GM19328 (cell line): ENCODE measurements around the gene SEL1L3.
"Not testable (repeated sequence)": the region's sequence is repeated elsewhere in the genome, so short reads cannot be mapped to it uniquely, and the experiment has no call there.

Source experiments
- ATAC-seq: cut with Tn5 transposase; IDR thresholded peaks from one replicate; pipeline ENCODE4 v1.9.1; 2021; ENCODE audit warnings: mild to moderate bottlenecking, moderate library complexity; ENCODE audit not compliant: unreplicated experiment

SEL1L3 gene

GRCh38 chr4:25862411-25863346, at the start of gene SEL1L3:
Gene SEL1L3, minus strand, starts transcription at chr4:25862988. Its CDS starts 152 bp downstream, at chr4:25862836.
- peak; percentile 37 for ATAC-seq

- no peak for ATAC-seq
Observed at GRCh38 chr4:25911356-25911755, 48.6 kb upstream of the SEL1L3 start.

DNA sequence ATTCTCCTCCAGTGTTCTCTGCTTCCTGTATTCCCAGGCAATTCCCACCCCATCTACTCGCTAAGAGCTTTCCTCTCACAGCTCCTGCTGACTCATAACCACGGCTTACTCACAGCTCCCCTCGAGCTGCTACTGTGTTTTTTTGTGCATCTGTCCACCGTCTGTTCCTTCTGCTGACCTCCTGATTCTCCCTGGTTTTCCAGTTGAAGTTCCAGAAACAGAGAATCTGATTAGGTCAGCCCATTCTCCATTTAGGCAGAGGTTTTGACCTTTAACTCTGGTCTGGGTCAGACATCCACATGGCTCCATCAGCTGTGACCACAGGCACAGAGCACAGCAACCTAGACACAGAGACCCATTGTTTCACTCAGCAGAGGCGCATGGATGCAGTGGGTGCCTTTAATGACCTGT, 45.7 kb upstream of the SEL1L3 start:
- ATAC-seq, result no peak

GRCh38 chr4:25906113-25906512, 43.3 kb upstream of the SEL1L3 start:
- ATAC-seq, result not testable (repeated sequence)

- ATAC-seq, result no peak
Observed at GRCh38 chr4:25905371-25905770, 42.6 kb upstream of the SEL1L3 start.

DNA sequence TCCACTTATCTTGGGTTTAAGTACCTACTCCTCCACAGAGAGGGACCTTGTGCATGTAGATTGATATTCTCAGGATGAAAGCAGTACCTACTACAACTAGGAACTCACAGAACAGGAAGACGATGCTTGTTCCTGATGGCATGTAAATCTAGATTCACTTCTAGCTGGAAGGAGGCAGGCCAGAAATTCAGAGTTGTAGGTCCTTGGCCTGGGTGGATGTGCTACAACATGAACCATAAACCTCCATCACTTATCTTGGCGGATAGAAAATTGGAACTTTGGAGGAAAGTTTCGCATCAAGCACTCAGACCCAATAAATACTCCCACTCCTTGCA, 41.9 kb upstream of the SEL1L3 start:
- peak; percentile 29 for ATAC-seq

- peak; percentile 55 for ATAC-seq
Observed at GRCh38 chr4:25903900-25904747, 41.3 kb upstream of the SEL1L3 start.

DNA sequence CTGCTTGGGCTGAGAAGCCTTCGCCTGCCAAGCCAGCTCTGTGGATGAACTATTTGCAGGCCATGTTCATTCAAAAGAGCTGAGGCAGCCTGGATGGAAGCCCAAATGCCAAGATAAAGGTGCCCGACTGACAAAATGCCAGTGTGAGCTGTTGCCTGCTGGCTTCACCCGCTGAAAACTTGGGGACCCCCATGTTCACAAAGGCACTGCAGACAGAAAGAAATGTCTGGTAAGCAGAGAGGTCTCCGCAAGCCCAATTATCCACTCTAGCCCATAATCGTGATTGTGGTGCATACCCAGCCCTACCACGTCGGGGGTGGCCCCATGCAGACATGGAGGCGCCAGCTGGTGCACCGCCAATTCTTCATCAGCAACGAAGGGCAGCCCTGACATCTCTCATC, 38.2 kb upstream of the SEL1L3 start:
- no peak for ATAC-seq

GRCh38 chr4:25900310-25900709, 37.5 kb upstream of the SEL1L3 start:
- no peak for ATAC-seq

GRCh38 chr4:25896776-25897539, 34.2 kb upstream of the SEL1L3 start:
- ATAC-seq, result no peak

- ATAC-seq, result no peak
Observed at GRCh38 chr4:25892796-25893195, 30.0 kb upstream of the SEL1L3 start.

DNA sequence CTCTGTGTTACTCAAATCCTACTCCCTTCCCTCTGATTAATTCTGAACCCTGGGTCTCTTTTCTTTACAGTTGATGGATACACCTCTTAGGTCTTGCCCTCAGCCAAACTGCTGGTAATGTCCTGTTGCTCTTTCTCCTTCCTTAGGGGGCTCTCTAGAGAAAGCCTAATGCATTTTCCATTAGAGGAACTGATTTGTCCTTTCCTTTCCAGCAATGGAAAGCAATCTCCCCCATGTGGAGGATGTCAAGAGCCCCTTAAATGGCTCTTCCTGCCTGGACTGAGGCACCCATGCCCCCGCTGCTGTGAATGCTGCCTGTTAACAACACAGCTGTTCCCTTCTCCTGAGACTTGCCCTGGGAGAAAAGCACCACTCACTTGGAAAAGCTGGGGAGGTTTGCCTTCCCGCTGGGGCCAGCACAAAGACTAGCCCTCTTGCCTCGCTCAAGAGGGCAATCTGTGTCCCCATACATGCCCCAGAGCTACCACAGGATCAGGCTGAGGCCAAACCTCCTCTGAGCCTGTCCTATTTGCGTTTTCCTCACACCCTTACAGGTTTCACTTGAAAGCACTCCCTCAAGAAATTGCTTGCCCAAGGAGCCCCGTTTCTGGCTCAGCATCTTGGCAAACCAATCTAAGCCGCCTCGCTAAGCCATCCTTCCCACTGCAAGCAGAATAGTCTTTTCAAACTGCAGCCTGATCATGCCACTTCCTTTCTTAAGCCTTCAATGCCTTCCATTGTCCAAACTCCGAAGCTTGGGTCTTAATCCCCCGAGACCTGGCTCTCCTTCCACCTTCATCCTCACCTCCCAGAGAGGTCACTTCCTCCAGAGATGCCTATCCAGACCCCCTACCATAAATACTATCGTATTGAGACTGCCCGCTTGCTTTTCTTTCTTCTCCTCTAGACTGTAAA, 28.0 kb upstream of the SEL1L3 start:
- no peak for ATAC-seq

- ATAC-seq, result no peak
Observed at GRCh38 chr4:25889589-25890503, 27.1 kb upstream of the SEL1L3 start.

GRCh38 chr4:25888781-25889180, 26.0 kb upstream of the SEL1L3 start:
- no peak for ATAC-seq

DNA sequence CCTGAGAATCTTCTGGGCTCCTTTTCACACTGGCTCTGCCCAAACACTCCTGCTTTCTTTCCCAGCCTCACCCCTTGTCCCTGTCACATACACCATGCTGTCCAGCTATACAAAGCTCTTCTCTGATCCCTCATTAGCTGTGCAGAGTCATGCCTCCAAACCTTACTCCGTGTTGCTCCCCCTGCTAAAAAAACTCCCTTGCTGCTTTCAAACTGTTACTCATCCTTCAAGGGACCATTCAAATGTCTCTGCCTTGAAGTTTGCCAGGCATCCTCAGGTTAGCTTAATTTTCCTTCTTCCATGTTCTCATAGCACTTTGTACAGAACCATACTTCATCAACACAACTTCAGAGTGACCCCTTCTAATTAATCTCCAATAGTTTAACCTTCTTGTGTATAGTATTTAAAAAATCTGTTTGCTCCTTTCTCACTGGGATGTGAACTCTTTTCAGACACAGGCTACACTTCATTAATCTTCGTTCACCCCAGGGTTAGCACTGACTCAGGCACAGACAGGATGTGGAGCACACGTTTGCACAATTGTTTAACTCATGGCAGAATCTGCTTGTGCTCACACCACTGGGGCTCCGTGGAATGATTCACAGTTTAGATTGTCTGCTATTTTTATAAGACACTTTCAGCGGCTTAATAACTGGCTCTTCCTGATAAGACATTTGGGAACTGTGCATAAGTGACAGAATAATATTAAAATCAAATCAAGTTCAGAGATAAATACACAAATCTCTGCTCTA, 21.4 kb upstream of the SEL1L3 start:
- ATAC-seq, result no peak

DNA sequence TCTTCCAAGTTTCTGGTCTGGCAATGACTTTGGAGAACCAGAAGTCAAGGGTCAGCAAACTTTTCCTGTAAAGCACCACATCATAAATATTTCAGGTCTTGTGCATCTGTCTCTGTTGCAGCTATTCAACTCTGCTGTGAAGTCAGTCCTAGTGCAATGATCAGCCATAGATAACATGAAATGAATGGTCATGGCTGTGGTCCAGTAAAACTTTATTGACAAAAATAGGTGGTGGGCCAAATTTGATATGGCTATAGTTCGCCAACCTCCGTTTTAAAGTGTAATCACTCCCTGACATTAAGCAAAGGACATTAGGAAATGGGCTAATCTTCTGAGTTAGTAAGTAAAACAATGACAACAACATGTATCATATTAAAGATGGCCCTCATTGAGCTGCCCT, 20.8 kb upstream of the SEL1L3 start:
- ATAC-seq, result no peak

- ATAC-seq, result no peak
Observed at GRCh38 chr4:25882226-25882625, 19.4 kb upstream of the SEL1L3 start.

GRCh38 chr4:25881193-25881592, 18.4 kb upstream of the SEL1L3 start:
- ATAC-seq, result no peak
